ENCODE measurements around the gene ELSPBP1.

GRCh38 chr19:48053076-48053475, 58.6 kb downstream of the ELSPBP1 start:
- no peak for TF ChIP-seq CTCF (IDR thresholded peaks at IDR 0.05)
- no peak for TF ChIP-seq POLR2A (IDR thresholded peaks at IDR 0.05)
